A549 treated with GW870086 at 1 μM for 4 hours (cell line): ENCODE results near the gene TAF11L9. TPM values are rescaled to one million over a fixed set of nuclear protein-coding genes. Genes with fewer than 3 reads are reported as not detected.

ENCODE experiments used
- total RNA-seq: library from RNA; stranded (reverse); fragments of 200-300 nt; extraction: Qiagen RNA extraction; gene quantifications from 5 replicates; pipeline ENCODE4 v1.2.3, GENCODE V29; 2022; ENCODE audit warnings: low read depth

Gene TAF11L9
- not detected in 5 replicates for total RNA-seq

GRCh38 chr5:17594255-17594654 lies at the start of gene TAF11L9:
TSS of gene TAF11L9 (minus strand) at chr5:17594394.

GRCh38 chr5:17634160-17634559 lies 40.0 kb upstream of the TAF11L9 start, which contains the start of gene TAF11L14:
TSS of gene TAF11L14 (plus strand) at chr5:17634460.

GRCh38 chr5:17631788-17632187 lies 37.6 kb upstream of the TAF11L9 start, which contains the start of gene TAF11L13:
TSS of gene TAF11L13 (plus strand) at chr5:17632088.

GRCh38 chr5:17610092-17610491 lies 15.9 kb upstream of the TAF11L9 start, which contains the start of gene TAF11L12:
TSS of gene TAF11L12 (plus strand) at chr5:17610392.

GRCh38 chr5:17603880-17604279 lies 9.7 kb upstream of the TAF11L9 start, which contains the start of gene TAF11L11:
TSS of gene TAF11L11 (plus strand) at chr5:17604183.

GRCh38 chr5:17597728-17598127 lies 3.5 kb upstream of the TAF11L9 start, which contains the start of gene TAF11L10:
TSS of gene TAF11L10 (minus strand) at chr5:17597828.

GRCh38 chr5:17590860-17591259 lies 3.3 kb downstream of the TAF11L9 start, which contains the start of gene TAF11L8:
TSS of gene TAF11L8 (minus strand) at chr5:17590960.

GRCh38 chr5:17585658-17586057 lies 8.5 kb downstream of the TAF11L9 start, which contains the start of gene TAF11L7:
TSS of gene TAF11L7 (minus strand) at chr5:17585758.

Other genes with a start within 250 kb of the TAF11L9 start
- gene TAF11L2, start 96.2 kb downstream of the TAF11L9 start, total RNA-seq: not detected in 5 replicates
- not detected in 5 replicates for gene TAF11L3, start 76.0 kb downstream of the TAF11L9 start, total RNA-seq
- gene TAF11L4, start 72.6 kb downstream of the TAF11L9 start, total RNA-seq: not detected in 5 replicates
- not detected in 5 replicates for gene TAF11L5, start 69.2 kb downstream of the TAF11L9 start, total RNA-seq
- not detected in 5 replicates for gene TAF11L6, start 65.7 kb downstream of the TAF11L9 start, total RNA-seq
- gene TAF11L7, start 8.6 kb downstream of the TAF11L9 start, total RNA-seq: not detected in 5 replicates
- gene TAF11L8, start 3.4 kb downstream of the TAF11L9 start, total RNA-seq: not detected in 5 replicates
- not detected in 5 replicates for gene TAF11L10, start 3.4 kb upstream of the TAF11L9 start, total RNA-seq
- 0.10 to 0.31 TPM (median 0.21 TPM) in 5 replicates for gene TAF11L11, start 9.8 kb upstream of the TAF11L9 start, total RNA-seq
- gene TAF11L12, start 16.0 kb upstream of the TAF11L9 start, total RNA-seq: 0.14 TPM in 1 of 5 replicates, not detected in the others
- gene TAF11L13, start 37.7 kb upstream of the TAF11L9 start, total RNA-seq: not detected in 5 replicates
- gene TAF11L14, start 40.1 kb upstream of the TAF11L9 start, total RNA-seq: not detected in 5 replicates